Esophagus squamous epithelium (tissue), 4 donors: Measurements from ENCODE around the gene NELL1.

Source experiments
- CTCF ChIP-seq, 6 experiments: fragments of 450-650 bp in 4 of 6; fragments of 200-600 bp in 2 of 6; sonication (generic) in 2 of 6; IDR thresholded peaks; one replicate each; pipeline ENCODE4 v1.5.1; 2016 to 2019; ENCODE audit warnings: antibody characterized with exemption in 6 of 6, mild to moderate bottlenecking in 4 of 6, moderate library complexity in 4 of 6
- POLR2A ChIP-seq, 4 donors: fragments of 450-650 bp; IDR thresholded peaks; one replicate each; pipeline ENCODE4 v1.6.1; 2017; ENCODE audit warnings: antibody characterized with exemption in 4 of 4, mild to moderate bottlenecking in 4 of 4, moderate library complexity in 3 of 4

- TF ChIP-seq POLR2A (IDR thresholded peaks at IDR 0.05) = no peak
- no peak for TF ChIP-seq CTCF (IDR thresholded peaks at IDR 0.05)
Observed at GRCh38 chr11:21372672-21373071, 703.3 kb downstream of the NELL1 start.
